ENCODE measurements around the gene MTF1.

MTF1 gene

GRCh38 chr1:37821481-37821880, 37.9 kb downstream of the MTF1 start:
- no peaks in the 10 kb centered on the region for H3K27me3 ChIP-seq (ENCODE audit: insufficient read depth, low read length)
- H3K79me2 ChIP-seq (ENCODE audit: control insufficient read depth, insufficient read depth, low read length, poor library complexity), result no peaks in the 10 kb centered on the region
- no CpG with 5 or more reads among the region's 2 CpGs for WGBS (ENCODE audit: extremely low coverage, insufficient coverage, insufficient read length)
- H2BK5ac ChIP-seq (ENCODE audit: low read depth, low read length, poor library complexity), result no peak overlapping the region
- H3K36me3 ChIP-seq (ENCODE audit: control insufficient read depth in 1 of 2, insufficient read depth in 2 of 2, low read length in 2 of 2), result peaks cover 18 to 40% of the 10 kb centered on the region in 2 experiments
- H2BK12ac ChIP-seq (ENCODE audit: low read length), result no peak overlapping the region
- no peak overlapping the region for H2AK5ac ChIP-seq (ENCODE audit: low read length)
- no peak overlapping the region for H4K12ac ChIP-seq (ENCODE audit: low read depth, low read length)
- no peaks in the 10 kb centered on the region for H3K4me1 ChIP-seq (ENCODE audit: control insufficient read depth in 1 of 2, insufficient read depth in 2 of 2, low read length in 2 of 2)
- H3K23ac ChIP-seq (ENCODE audit: low read length), result no peak overlapping the region
- no peak overlapping the region for H3K27ac ChIP-seq (ENCODE audit: low read depth, low read length)
- no peak overlapping the region for H3K4me2 ChIP-seq (ENCODE audit: low read length)
- H3K4me3 ChIP-seq (ENCODE audit: low read depth, low read length), result no peak overlapping the region
- no peak overlapping the region for H3K18ac ChIP-seq (ENCODE audit: low read length)
- no peak overlapping the region for H2AFZ ChIP-seq (ENCODE audit: insufficient read depth, low read length, poor library complexity)
- no peak overlapping the region for H2BK120ac ChIP-seq (ENCODE audit: insufficient read depth, low read length, poor library complexity)
- no peak overlapping the region for H3K9ac ChIP-seq (ENCODE audit: low read length)
- no peaks in the 10 kb centered on the region for H3K79me1 ChIP-seq (ENCODE audit: low read length)
- H4K91ac ChIP-seq (ENCODE audit: low read depth, low read length), result no peak overlapping the region
- no peak overlapping the region for H3K14ac ChIP-seq (ENCODE audit: low read length)
- no peaks in the 10 kb centered on the region for H3K9me3 ChIP-seq (ENCODE audit: insufficient read depth, low read depth, low read length)
- H4K8ac ChIP-seq (ENCODE audit: low read depth, low read length), result no peak overlapping the region
- H3K4ac ChIP-seq (ENCODE audit: low read depth, low read length), result no peak overlapping the region
- no peak for DNase-seq

- no peak overlapping the region for H3K4ac ChIP-seq (ENCODE audit: low read depth, low read length)
- no peak overlapping the region for H4K12ac ChIP-seq (ENCODE audit: low read depth, low read length)
- H2BK120ac ChIP-seq (ENCODE audit: insufficient read depth, low read length, poor library complexity), result no peak overlapping the region
- H3K27me3 ChIP-seq (ENCODE audit: insufficient read depth, low read length), result no peaks in the 10 kb centered on the region
- no peak overlapping the region for H2BK5ac ChIP-seq (ENCODE audit: low read depth, low read length, poor library complexity)
- no peak overlapping the region for H4K8ac ChIP-seq (ENCODE audit: low read depth, low read length)
- H4K91ac ChIP-seq (ENCODE audit: low read depth, low read length), result no peak overlapping the region
- no peak overlapping the region for H2AK5ac ChIP-seq (ENCODE audit: low read length)
- no peak overlapping the region for H3K14ac ChIP-seq (ENCODE audit: low read length)
- H3K79me1 ChIP-seq (ENCODE audit: low read length), result no peaks in the 10 kb centered on the region
- H2BK12ac ChIP-seq (ENCODE audit: low read length), result no peak overlapping the region
- no peak for DNase-seq
- H3K4me3 ChIP-seq (ENCODE audit: low read depth, low read length), result no peak overlapping the region
- no peak overlapping the region for H2AFZ ChIP-seq (ENCODE audit: insufficient read depth, low read length, poor library complexity)
- H3K9me3 ChIP-seq (ENCODE audit: insufficient read depth, low read depth, low read length), result no peaks in the 10 kb centered on the region
- WGBS (ENCODE audit: extremely low coverage, insufficient coverage, insufficient read length), result no CpG with 5 or more reads among the region's 2 CpGs
- no peaks in the 10 kb centered on the region for H3K79me2 ChIP-seq (ENCODE audit: control insufficient read depth, insufficient read depth, low read length, poor library complexity)
- no peaks in the 10 kb centered on the region for H3K4me1 ChIP-seq (ENCODE audit: control insufficient read depth in 1 of 2, insufficient read depth in 2 of 2, low read length in 2 of 2)
- H3K23ac ChIP-seq (ENCODE audit: low read length), result no peak overlapping the region
- no peak overlapping the region for H3K27ac ChIP-seq (ENCODE audit: low read depth, low read length)
- no peak overlapping the region for H3K18ac ChIP-seq (ENCODE audit: low read length)
- no peak overlapping the region for H3K9ac ChIP-seq (ENCODE audit: low read length)
- H3K36me3 ChIP-seq (ENCODE audit: control insufficient read depth in 1 of 2, insufficient read depth in 2 of 2, low read length in 2 of 2), result peaks cover 30 to 44% of the 10 kb centered on the region in 2 experiments
- no peak overlapping the region for H3K4me2 ChIP-seq (ENCODE audit: low read length)
Measured at GRCh38 chr1:37817481-37817880, 41.9 kb downstream of the MTF1 start.

GRCh38 chr1:37814252-37814651, 45.1 kb downstream of the MTF1 start:
- Histone ChIP-seq H2AK5ac (ENCODE audit: low read length) (no peak overlapping the region), H3K4me2 (ENCODE audit: low read length) (no peak overlapping the region), H4K12ac (ENCODE audit: low read depth, low read length) (no peak overlapping the region), H3K9me3 (ENCODE audit: insufficient read depth, low read depth, low read length) (no peaks in the 10 kb centered on the region), H2BK12ac (ENCODE audit: low read length) (no peak overlapping the region), H3K79me2 (ENCODE audit: control insufficient read depth, insufficient read depth, low read length, poor library complexity) (no peaks in the 10 kb centered on the region), H2BK120ac (ENCODE audit: insufficient read depth, low read length, poor library complexity) (no peak overlapping the region), H3K4me3 (ENCODE audit: low read depth, low read length) (no peak overlapping the region), H3K27me3 (ENCODE audit: insufficient read depth, low read length) (no peaks in the 10 kb centered on the region), H3K4ac (ENCODE audit: low read depth, low read length) (no peak overlapping the region), H3K23ac (ENCODE audit: low read length) (no peak overlapping the region), H4K91ac (ENCODE audit: low read depth, low read length) (no peak overlapping the region), H3K9ac (ENCODE audit: low read length) (no peak overlapping the region), H4K8ac (ENCODE audit: low read depth, low read length) (no peak overlapping the region), H3K36me3 (ENCODE audit: control insufficient read depth in 1 of 2, insufficient read depth in 2 of 2, low read length in 2 of 2) (peaks cover 20 to 28% of the 10 kb centered on the region in 2 experiments), H2AFZ (ENCODE audit: insufficient read depth, low read length, poor library complexity) (no peak overlapping the region), H2BK5ac (ENCODE audit: low read depth, low read length, poor library complexity) (no peak overlapping the region), H3K27ac (ENCODE audit: low read depth, low read length) (no peak overlapping the region), H3K18ac (ENCODE audit: low read length) (no peak overlapping the region), H3K14ac (ENCODE audit: low read length) (no peak overlapping the region), H3K4me1 (ENCODE audit: control insufficient read depth in 1 of 2, insufficient read depth in 2 of 2, low read length in 2 of 2) (peaks cover 0 to under 1% of the 10 kb centered on the region in 2 experiments), H3K79me1 (ENCODE audit: low read length) (no peaks in the 10 kb centered on the region)
- WGBS (ENCODE audit: extremely low coverage, insufficient coverage, insufficient read length), result no CpG with 5 or more reads among the region's 7 CpGs
- DNase-seq, result no peak

GRCh38 chr1:37813529-37814145, 45.8 kb downstream of the MTF1 start:
- no peak overlapping the region for H2AK5ac ChIP-seq (ENCODE audit: low read length)
- WGBS (ENCODE audit: extremely low coverage, insufficient coverage, insufficient read length), result no CpG with 5 or more reads among the region's 2 CpGs
- no peak overlapping the region for H3K4me3 ChIP-seq (ENCODE audit: low read depth, low read length)

More at GRCh38 chr1:37813529-37814145, 45.8 kb downstream of the MTF1 start:
- no peak overlapping the region for H2BK120ac ChIP-seq (ENCODE audit: insufficient read depth, low read length, poor library complexity)
- H4K12ac ChIP-seq (ENCODE audit: low read depth, low read length), result no peak overlapping the region
- H2BK12ac ChIP-seq (ENCODE audit: low read length), result no peak overlapping the region
- H2BK5ac ChIP-seq (ENCODE audit: low read depth, low read length, poor library complexity), result no peak overlapping the region
- H3K23ac ChIP-seq (ENCODE audit: low read length), result no peak overlapping the region
- H4K91ac ChIP-seq (ENCODE audit: low read depth, low read length), result no peak overlapping the region
- no peak for DNase-seq
- no peaks in the 10 kb centered on the region for H3K9me3 ChIP-seq (ENCODE audit: insufficient read depth, low read depth, low read length)
- H3K4me1 ChIP-seq (ENCODE audit: control insufficient read depth in 1 of 2, insufficient read depth in 2 of 2, low read length in 2 of 2), result peaks cover 3 to 4% of the 10 kb centered on the region in 2 experiments
- no peak overlapping the region for H3K27ac ChIP-seq (ENCODE audit: low read depth, low read length)
- no peak overlapping the region for H3K14ac ChIP-seq (ENCODE audit: low read length)
- H2AFZ ChIP-seq (ENCODE audit: insufficient read depth, low read length, poor library complexity), result no peak overlapping the region
- no peaks in the 10 kb centered on the region for H3K79me1 ChIP-seq (ENCODE audit: low read length)
- no peak overlapping the region for H3K4me2 ChIP-seq (ENCODE audit: low read length)
- no peak overlapping the region for H4K8ac ChIP-seq (ENCODE audit: low read depth, low read length)
- no peaks in the 10 kb centered on the region for H3K27me3 ChIP-seq (ENCODE audit: insufficient read depth, low read length)
- H3K9ac ChIP-seq (ENCODE audit: low read length), result no peak overlapping the region
- H3K36me3 ChIP-seq (ENCODE audit: control insufficient read depth in 1 of 2, insufficient read depth in 2 of 2, low read length in 2 of 2), result peaks cover 23 to 31% of the 10 kb centered on the region in 2 experiments
- H3K4ac ChIP-seq (ENCODE audit: low read depth, low read length), result no peak overlapping the region
- no peak overlapping the region for H3K18ac ChIP-seq (ENCODE audit: low read length)
- peaks cover 1% of the 10 kb centered on the region for H3K79me2 ChIP-seq (ENCODE audit: control insufficient read depth, insufficient read depth, low read length, poor library complexity)
